ENCODE results near the gene TRIB2.

Gene TRIB2

DNA sequence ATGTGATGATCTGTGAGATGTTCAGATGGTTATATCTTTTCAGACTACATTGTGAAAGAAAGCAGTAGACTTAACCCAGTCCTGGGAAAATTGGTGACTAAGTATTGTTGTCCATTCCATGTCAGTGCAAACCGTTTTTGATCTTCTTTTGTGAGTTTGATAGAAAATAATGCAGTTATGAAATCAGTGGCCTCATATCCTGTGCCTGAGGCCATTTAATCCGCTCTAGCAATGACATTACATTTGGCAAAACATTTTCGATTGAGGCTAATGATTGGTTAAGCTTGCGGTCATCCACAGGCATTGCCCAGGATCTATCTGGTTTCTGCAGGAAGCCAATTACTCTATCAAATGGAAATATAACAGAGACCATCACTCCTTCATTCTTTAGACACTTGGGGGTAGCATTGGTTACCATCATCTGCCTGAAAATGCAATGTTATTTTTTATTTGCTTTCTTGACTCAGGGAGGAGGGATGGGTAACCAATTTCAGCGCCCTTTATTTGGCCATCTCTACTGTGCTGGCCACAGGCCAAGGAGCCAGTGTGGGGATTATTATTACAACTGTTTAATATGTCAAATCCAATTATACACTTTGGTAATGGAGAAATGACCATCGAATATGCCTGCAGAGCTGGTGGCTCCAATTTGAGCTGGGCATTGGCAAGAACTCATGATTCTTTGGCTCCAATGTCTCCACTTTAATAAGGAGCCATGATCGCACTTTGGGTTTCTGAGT, 33.6 kb downstream of the TRIB2 start:
- DNase-seq: no peak

DNA sequence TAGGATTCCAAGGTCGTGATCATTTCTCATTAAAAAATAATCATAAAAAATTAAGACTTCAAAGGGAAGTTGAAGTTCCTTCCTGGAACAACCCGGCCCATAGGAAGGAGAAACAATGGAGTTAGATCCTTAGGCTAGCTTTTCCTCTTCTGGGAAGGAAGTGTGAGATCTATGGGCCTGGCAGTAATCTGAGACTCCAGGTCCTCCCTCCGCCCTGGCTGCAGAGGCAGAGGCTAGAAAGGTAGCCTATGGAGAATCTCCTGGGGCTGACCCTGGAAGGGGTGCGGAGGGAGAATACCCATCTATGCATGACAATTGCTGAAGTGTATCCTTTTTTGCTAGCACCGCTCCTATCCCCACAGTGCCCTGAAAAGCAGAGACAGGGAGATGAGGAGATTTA, 37.9 kb downstream of the TRIB2 start:
- DNase-seq: no peak

- no peak for DNase-seq
Observed at GRCh38 chr2:12755384-12755783, 38.6 kb downstream of the TRIB2 start.

- DNase-seq: no peak
Observed at GRCh38 chr2:12759248-12759647, 42.5 kb downstream of the TRIB2 start.

- DNase-seq: no peak
Observed at GRCh38 chr2:12761104-12761503, 44.4 kb downstream of the TRIB2 start.

DNA sequence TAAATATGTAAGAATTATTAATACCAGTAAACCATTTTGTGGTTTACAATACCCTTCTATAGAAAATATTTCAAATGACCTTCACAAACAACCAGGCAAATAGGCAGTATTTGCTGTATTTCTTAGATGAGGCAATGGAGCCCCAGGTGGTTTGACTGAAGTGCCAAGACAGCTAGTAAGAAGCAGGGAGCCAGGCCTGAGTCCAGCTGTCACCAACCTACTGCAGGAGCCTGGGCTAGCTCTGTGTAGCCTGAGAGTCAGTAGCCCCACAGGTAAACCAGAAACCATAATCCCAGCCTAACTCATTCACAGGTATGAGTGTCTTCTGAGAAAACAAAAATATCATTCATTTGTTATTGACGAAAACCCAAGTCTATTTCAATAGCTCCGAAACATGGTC, 45.6 kb downstream of the TRIB2 start:
- DNase-seq: no peak

DNA sequence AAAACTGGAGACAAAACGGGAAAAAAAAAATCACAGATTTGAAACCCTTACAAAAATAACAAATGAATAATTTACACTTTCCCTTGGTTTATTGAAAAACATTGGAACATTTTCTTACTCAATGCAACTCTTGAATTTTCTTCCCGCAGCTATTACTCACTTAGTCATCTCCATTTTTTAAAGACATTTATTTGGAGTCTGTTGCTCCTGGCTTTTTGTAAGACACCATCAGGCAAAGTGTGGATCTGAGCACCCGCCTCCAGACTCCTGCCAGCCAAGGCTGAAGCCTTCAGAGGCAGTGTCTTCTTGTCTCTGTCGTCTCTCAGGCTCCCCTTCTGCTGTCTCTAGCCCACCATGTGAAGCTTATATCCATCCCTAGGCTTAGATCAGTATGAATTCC, 46.2 kb downstream of the TRIB2 start:
- no peak for DNase-seq

DNA sequence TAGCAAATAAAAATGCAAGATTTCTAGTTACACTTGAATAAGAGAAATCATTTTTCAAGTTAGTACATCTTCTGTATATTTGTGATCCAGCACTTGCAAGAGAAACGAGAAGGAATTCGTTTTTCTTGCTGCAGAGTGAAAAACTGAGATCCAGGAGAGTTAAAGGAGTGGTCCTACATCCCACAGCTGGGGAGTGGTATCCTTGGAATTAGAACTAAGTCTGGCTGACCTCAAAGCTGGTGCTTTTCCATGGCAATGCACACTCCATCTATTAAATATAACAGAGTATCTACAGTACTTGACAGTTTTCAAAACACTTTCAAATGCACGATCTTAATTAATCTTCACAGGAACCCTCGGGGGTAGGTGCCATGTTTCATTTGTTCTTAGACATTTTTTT, 46.8 kb downstream of the TRIB2 start:
- DNase-seq: no peak

- no peak for DNase-seq
Observed at GRCh38 chr2:12764075-12764730, 47.5 kb downstream of the TRIB2 start.

- no peak for DNase-seq
Observed at GRCh38 chr2:12764849-12765605, 48.3 kb downstream of the TRIB2 start.

DNA sequence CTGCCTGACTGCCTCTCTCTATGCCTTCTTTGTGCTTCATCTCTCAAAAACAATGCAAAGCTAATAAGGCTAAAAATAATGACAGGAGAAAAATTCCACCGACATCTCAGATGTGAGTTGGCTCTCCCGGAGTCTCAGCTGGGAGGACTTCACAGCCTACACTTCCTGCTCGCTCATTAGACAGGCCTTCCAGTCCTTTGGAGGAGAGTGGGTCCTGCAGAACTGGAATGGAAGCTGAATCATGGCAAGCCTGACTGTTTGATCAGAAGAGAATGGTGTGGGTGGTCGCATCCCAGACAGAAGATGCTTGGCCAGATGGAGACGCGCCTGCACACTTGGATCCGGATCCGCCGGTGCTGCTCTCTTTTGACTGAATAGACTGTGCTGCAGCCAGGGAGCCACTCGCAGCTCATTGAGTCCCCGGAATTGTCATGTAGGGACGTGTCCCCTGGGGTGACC, 49.7 kb downstream of the TRIB2 start:
- DNase-seq: no peak

- no peak for DNase-seq
Observed at GRCh38 chr2:12767541-12767940, 50.8 kb downstream of the TRIB2 start.

DNA sequence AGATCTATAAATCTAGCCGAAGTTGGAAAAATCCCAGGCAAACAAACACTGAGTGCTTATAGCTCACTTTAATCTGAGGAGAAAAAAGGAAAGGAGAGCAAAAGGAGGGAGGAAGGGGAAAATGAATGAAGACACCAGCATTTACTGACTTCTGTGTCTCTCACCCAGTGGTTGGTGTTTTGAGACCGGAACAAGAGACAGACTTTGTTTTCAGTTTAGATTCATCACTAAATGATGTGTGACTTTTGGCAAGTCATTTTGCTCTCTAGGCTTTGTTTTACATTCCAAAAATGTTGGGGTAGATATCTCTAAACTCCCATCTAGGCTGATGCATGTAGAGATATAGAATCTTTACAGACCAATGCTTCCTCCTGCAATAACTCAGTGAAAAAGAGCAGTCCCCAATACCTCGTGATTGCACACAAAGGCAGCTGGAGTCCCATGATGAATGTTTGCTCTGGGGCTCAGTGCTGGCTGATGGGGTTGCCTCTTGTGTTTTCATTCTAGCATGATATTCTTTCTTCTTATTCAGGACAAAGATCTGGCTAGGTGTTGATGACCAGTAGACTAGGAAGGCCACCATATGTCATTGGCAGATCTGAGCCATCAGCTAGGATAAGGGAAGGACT, 51.4 kb downstream of the TRIB2 start:
- DNase-seq: no peak

DNA sequence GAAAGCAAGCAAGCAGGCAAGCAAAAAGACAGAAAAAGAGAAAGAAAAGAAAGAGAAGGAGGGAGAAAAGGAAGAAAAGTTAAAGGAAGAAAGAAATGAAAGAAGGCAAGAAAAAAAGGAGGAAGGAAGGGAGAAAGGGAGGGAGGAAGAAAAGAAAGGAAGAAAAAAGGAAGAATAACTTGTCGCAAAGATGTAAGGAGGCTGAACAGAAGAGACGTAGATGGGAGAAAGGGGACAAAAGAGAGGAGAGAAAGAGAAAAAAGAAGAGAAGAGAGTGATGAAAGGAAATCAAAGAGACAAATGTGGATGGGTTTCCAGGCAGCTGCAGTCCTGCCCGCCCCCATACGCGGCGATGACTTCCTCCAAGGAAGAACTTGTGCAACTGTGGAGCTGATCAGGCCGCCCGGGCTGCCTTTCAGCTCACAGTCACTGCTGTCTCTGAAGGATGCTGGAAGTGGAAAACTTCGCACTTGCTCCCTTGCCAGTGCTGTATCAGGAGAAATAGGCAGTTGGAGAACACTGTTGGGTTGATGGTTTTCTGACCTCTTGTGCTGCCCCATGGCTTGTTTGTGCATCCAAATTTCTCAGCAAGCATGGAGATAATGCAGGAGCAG, 52.9 kb downstream of the TRIB2 start:
- DNase-seq: no peak

GRCh38 chr2:12770300-12770968, 53.7 kb downstream of the TRIB2 start:
- no peak for DNase-seq

- no peak for DNase-seq
Observed at GRCh38 chr2:12771154-12771553, 54.4 kb downstream of the TRIB2 start.

DNA sequence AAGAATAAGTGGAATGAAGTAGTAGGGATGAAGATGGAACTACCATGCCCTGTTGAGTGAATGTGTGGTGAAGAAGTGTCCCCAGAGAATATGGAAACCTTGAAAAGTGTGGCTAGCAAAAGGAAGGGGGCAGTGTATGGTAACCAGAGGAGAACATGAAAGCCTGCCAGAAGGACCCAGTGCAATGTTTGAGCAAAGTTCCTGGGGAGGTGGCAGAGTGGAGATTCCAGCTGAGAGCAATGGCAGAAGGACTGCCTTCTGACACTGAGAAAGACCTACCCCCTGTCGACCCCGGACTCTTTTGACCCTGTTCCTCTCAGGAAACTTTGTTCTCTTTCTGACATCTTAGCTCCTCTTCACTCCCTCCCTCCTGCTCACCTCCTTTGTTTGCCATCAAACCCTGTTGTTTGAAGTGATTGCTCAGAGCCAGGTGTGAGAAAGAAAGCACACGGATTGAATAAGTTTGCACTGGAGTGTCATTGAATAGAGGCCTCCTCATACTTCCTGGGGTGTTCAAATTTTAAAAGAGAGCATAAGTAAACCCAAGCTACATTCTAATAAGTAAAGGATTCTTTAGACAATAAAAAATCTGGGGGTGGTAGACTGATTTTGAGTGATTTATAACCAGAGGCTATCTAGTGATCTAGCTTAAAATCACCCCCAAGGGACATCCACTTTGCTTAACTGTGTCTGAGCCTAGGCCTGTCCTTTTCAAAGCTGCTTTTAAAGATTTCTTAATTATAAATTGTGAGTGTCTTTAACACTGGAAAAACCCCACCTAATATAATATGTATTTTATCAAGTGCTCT, 57.1 kb downstream of the TRIB2 start:
- DNase-seq: no peak

GRCh38 chr2:12774395-12774727, 57.6 kb downstream of the TRIB2 start:
- no peak for DNase-seq

- DNase-seq: no peak
Observed at GRCh38 chr2:12776521-12776961, 59.8 kb downstream of the TRIB2 start.

GRCh38 chr2:12778369-12778768, 61.6 kb downstream of the TRIB2 start:
- no peak for DNase-seq

GRCh38 chr2:12778811-12779579, 62.3 kb downstream of the TRIB2 start:
- no peak for DNase-seq

All from T-helper 9 cell (primary cell).